NCI-H345 treated with DMSO at 0.1 percent for 48 hours (cell line): ENCODE measurements around the gene SLC8A2.
"Not testable (repeated sequence)": the region's sequence is repeated elsewhere in the genome, so short reads cannot be mapped to it uniquely, and the experiment has no call there.

ENCODE experiments used
- DNase-seq: peaks from one replicate; lab custom pipeline; 2025; ENCODE audit not compliant: unreplicated experiment; lab: John Stamatoyannopoulos, UW

The SLC8A2 gene

DNA sequence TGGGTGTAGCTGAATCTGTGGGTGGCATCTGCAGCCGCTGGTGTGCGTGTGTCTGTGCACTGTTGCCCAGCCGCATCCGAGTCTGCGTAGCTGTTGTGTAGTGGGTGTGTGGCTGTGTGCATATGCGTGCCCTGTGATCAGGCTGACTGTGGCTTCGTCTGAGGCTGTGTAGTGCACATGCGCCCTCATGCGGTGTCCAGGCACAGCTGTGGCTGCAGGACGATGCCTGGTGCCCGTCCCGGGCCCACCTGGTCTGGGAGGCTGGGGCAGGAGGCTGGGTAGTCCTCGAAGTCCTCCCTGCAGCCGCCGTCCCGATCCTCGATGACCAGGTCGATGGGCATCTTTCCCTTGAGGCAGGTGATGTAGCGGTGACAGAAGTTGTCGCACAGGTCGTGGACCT, 57.2 kb downstream of the SLC8A2 start:
- DNase-seq: no peak

DNA sequence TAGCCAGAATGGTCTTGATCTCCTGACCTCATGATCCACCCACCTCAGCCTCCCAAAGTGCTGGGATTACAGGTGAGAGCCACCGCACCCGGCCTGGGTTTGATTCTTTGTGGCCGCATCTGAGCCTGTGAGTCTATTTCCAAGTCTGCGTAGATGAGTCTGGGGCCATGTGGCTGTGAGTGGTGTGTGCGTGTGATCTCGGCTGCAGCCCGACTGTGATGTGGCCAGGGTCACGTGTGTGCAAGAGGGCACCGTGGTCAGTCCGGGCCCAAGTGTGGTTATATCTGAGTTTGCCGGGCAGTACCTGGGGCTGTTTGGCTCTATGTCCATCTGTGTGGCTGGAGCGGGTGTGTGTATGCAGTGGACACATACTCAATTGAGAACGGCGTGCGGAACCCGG, 57.8 kb downstream of the SLC8A2 start:
- DNase-seq: no peak

DNA sequence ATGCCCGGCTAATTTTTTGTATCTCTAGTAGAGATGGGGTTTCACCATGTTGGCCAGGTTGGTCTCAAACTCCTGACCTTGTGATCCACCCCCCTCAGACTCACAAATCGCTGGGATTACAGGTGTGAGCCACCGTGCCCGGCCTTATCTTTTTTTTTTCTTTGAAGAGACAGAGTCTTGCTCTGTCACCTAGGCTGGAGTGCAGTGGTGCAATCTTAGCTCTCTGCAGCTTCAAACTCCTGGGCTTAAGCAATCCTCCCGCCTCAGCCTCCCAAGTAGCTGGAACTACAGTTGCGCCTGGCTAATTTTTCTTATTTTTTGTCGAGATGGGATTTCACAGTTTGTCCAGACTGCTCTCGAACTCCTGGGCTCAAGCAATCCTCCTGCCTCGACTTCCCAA, 60.0 kb downstream of the SLC8A2 start:
- DNase-seq: not testable (repeated sequence)

DNA sequence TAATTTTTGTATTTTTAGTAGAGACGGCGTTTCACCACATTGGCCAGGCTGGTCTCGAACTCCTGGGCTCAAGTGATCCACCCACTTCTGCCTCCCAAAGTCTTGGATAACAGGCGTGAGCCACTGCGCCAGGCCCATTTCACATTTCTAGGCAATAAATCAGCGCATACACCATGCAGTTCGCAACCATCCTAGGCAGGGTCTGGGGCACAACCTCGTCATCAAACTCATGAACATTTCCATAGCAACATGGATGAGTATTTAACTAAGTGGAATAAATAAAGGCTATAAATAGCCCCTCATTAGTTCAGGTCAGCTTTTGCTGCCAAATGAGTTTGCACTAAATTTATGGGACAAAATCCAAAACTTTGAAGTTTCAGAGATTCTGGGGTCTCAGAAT, 60.6 kb downstream of the SLC8A2 start:
- no peak for DNase-seq

DNA sequence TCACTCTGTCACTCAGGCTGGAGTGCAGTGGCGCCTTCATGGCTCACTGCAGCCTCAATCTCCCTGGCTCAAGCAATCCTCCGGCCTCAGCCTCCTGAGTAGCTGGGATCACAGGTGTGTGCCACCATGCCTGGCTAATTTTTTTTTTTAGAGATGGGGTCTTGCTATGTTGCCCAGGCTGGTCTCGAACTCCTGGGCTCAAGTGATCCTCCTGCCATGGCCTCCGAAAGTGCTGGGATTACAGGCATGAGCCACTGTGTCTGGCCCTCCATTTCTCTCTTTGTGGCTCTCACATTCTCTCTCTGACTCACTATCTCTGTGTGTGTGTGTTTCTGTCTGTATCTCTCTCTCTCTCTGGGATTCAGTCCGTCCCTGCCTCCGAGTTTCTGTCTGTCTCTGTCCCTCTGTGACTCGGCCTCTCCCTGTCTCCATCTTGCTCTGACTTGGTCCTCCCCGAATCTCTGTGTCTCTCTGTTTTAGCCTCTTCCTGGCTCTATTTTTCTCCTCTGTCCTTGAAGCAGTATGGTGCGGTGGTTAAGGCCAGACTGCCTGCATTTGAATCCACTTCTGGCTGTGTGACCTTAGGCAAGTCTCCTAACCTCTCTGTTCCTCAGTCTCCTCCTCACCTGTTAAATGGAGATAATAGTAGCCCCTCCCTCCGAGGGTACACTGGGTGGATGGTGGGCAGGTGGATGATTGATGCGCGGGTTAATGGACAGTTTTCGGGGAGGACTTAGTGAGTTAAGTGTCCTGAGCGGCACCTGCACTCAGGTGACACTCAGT, 63.3 kb downstream of the SLC8A2 start:
- DNase-seq: no peak

DNA sequence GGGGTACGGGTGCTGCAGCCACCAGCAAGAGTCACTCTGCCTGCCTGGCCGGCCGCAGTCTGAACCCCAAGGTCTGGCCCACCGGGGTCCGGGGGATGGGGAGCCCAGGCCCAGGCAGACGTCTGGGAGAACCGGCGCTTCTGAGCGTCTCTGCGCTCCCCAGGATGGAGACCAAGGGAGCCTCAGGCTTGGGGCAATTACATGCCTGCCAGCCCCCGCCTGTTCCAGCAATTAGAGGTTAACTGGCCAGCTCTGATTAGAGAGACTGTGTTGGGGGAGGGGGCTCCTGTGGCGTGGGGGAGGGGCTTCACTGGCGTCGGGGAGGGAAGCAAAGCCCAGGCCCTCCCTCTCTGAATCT, 64.3 kb downstream of the SLC8A2 start:
- no peak for DNase-seq

DNA sequence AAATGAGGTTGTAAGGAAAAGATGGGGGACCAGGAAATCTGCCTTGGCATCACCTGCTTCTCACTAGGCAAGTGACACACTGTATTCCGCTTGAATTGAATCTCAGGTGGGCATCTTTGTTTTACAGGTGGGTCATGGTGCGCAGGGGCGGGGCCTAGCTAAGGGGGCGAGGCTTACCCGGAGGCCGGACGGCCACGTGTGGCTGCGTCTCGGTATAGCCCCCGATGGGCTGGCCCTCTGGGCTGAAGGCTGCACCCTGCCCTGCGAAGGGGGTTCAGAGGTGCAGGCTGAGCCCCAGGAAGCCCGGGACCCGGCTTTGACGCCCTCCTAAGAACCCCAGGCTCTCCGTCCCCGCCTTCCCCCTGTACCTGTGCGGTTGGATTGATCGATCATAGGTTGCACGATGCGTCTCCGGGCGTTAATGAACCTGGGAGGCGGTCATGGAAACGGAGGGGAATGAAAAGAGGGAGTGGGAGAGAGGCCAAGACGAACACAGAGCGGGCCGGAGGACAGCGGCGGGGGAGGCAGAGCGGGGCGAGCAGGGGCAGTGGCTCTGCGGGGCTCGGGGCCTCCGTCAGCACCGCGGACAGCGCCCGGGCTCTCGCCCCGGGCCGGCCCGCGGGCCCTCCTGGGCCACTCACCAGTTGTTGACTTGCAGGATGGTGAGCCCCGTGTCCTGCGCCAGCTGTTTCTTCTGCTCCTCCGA, 64.8 kb downstream of the SLC8A2 start:
- DNase-seq: no peak

DNA sequence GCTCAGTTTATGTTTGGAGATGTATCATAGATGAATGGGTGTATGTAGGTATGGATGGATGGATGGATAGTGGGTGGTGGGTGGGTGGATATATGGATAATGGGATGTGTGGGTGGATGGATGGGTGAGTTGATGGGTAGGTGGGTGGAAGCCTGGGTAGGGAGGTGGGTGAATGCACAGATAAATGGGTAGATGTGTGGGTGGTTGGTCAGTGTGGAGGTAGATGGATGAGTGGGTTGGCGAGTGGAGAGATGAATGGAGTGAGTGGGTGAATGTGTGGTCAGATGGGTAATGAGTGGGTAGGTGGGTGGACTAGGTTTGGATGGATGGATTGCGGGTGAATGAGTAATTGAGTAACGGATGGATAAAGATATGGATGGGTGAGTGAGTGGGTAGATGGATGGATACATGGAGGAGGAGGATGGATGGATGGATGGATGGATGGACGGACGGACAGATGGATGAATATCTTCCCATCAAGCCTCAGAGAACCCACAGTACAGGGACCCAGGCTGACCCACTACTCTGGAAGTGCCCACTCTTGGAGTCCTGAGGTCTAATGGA, 65.8 kb downstream of the SLC8A2 start:
- DNase-seq: no peak

DNA sequence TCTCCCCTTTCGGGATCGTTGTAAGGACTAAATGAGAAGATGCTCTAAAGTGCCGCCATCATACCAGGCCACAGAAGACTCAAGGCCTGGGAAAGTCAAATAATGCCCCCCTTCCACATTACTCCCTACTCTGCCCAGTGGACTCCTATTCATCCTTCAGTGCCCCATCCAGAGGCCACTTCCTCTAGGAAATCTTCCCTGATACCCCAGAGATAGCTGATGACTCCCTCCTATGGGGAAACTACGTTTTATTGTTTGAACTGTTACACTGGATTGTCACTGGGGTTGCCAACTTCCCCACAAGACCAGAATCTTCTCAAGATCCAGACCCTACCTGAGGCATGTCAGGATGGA, 66.5 kb downstream of the SLC8A2 start:
- DNase-seq: no peak

DNA sequence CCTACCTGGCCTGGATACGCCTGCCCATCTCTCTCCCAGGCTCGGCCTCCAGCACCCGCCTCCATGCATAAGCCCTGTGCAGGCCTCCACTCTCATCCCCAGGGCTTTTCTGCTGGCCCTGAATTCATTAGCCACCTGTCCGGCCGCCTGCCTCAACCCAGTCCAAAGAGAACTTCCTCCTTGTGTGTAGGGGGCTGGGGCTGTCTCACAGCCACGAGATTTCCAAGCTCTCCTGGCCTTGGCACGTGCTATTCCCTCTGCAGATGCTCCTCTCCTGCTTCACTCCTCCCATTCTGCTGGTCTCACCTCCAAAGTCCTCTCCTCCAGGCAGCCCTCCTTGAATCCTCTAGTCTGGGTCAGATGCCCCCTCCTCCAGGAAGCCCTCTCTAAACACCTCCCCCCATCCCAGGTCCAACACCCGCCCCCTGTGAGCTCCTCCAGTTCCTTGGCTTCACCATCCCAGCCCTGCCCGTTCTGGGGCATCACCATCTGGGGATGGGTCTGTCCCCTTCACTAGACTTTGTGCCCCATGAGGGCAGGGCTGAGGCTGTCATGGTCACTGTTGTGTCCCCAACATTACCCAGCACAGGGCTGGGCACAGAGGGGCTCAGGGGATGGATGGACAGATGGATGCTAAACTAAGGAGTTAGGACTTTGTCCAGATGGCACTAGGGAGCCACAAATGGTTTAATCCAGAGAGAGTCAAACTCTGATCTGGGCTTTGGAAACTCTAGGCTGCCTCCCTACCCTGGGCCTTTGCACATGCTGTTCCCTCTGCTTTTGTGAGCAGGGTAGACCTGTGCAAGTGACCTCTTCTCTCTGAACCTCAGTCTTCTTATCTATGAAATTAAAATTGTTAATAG, 67.1 kb downstream of the SLC8A2 start:
- no peak for DNase-seq

DNA sequence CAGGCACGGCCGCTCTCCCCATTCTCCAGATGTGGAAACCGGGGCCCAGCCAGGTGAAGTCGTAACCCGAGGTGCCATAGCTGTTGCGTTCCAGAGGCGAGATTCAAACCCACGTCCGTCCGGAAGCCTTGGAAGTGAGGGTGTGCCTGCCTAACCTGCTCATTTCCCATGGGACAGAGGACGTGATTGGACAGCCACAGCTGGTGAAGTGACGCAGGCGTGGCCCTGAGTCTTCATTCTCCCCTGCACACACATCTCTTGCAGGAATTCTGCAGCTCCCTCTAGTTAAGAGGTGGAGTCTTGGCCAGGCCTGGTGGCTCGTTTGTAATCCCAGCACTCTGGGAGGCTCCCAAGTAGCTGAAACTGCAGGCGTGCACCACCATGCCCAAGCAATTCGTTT, 69.2 kb downstream of the SLC8A2 start:
- no peak for DNase-seq

DNA sequence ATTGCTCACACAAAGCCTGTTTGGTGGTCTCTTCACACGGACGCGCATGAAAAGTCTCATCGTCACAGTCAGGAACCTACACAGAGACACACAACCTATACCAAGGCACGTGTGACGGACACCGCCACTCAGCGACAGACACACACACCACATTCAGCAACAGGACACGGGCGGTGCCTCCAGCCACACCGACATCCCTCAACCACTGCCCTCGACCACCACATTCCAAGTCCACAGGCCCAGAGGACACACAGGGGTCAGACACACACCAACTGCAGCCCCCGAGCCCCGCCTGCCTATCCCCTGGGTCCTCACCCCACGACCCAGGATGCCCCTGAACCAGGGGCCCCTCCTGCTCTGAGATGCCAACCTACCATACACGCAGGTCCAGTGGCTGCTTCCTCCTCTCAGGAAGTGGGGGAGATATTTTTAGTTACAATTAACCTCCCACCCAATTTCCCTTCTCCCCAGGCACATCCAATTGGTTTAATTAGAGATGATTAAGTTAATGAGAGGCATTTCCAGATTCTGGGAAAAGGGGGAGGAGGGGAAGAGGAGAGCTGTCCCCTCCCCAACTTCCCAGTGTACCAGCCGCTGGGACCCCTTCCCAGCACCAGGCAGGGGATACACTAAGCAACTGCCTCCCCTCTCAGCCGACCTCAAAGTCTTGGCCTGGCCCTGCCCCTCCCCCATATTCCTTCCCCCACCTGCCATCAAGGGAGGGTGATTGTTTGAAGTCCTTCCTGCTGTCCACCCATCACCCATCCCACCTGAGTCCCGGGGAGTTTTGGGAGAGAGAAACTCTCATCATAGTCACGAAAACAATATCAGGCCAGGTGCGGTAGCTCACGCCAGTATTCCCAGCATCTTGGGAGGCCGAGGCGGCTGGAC, 72.7 kb downstream of the SLC8A2 start:
- DNase-seq: no peak

DNA sequence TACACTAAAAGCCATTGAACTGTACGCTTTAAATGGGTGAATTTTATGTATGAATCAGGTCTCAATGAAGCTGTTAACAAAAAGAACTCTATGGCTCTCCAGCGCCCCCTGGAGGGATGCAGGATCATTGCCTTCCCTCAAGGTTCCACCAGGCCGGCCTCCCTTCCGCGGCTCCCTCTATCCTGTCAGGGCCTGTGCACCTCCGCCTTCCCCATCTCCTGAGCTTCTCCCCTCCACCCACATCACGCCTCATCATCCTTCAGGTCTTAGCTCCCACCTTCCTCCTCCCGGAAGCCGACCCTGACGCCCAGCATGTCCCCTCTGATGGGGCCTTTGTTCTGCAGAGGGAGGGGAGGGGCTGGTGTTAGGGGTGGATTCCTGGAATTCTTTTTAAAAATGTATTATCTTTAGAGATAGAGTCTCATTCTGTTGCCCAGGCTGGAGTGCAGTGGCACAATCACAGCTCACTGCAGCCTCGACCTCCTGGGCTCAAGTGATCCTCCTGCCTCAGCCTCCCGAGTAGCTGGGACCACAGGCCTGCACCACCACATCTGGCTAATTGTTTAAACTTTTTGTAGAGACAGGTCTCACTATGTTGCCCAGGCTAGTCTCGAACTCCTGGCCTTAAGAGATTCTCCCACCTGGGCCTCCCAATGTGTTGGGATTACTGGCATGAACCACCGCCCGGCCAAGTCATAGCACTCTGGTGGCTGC, 80.0 kb downstream of the SLC8A2 start:
- peak; percentile 16 for DNase-seq

DNA sequence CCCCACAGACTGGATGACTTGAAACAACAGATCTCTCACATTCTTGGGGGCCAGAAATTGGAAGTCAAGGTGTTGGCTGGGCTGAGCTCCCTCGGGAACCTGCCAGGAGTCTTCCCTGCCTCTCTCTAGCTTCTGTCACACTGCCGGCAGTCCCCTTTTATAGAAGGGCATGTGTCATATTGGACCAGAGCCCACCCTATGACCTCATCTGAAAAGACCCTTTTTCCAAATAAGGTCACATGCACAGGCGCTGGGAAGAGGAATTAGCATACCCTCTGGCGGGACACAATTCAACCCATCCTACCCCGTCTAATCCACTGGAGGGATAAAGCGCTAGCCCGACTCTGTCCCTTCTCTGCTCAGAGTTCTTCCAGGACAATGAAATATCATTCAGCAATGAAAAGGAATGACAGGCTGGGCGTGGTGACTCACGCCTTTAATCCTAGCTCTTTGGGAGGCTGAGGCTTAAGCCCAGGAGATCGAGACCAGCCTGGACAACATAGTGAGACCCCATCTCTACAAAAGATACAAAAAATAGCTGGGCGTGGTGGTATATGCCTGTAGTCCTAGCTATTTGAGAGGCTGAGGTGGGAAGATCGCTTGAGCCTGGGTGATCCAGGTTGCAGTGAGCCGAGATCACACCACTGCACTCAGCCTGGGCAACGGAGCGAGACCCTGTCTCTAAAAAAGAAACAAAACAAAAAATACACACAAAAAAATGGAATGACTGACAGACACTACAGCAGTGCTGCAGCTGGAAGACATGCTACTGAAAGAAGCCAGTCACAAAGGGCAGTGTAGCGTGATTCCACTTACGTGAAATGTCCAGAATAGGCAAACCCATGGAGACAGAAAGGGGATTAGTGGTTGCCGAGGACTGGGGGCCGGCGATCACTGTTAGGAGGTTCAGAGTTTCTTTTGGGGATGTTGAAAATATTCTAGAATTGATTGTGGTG, 80.9 kb downstream of the SLC8A2 start:
- DNase-seq: no peak

DNA sequence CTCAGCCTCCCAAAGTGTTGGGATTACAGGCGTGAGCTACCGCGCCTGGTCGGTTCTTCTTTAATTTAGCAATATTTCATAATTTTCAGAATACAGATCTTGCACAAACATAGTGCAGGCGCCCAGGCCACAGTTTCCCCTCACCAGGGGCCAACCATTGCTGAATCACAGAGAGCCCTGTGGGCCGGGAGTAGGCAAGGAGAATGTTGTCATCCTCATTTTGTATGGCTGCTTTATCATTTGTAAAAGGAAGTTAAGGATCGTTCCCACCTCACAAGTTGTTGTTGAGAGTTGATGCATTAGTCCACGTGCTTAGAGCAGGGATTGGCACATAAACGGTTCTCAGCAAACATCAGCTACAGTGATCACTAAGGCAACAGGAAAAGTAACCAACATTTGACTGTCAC, 82.5 kb downstream of the SLC8A2 start:
- no peak for DNase-seq

DNA sequence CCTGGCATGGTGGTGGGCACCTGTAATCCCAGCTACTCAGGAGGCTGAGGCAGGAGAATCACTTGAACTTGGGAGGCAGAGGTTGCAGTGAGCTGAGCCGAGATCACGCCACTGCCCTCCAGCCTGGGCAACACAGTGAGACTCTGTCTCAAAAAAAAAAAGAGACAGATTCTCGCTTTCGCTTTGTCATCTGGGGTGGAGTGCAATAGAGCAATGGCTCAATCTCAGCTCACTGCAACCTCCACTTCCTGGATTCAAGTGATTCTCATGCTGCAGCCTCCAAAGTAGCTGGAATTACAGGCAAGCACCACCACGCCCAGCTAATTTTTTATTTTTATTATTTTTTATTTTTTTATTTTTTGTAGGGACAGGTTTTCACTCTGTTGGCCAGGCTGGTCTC, 83.0 kb downstream of the SLC8A2 start:
- not testable (repeated sequence) for DNase-seq

DNA sequence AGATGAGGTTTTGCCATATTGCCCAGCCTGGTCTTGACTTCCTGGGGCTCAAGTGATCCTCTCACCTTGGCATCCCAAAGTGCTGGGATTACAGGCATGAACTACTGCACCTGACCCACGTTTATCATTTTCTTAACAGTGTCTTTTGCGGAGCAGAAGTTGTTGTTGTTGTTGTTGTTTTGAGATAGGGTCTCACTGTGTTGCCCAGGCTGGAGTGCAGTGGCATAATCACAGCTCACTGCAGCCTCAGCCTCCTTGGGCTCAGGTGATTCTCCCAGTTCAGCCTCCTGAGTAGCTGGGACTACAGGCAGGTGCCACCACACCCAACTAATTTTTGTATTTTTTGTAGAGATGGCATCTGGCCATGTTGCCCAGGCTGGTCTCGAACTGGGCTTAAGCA, 84.1 kb downstream of the SLC8A2 start:
- not testable (repeated sequence) for DNase-seq

DNA sequence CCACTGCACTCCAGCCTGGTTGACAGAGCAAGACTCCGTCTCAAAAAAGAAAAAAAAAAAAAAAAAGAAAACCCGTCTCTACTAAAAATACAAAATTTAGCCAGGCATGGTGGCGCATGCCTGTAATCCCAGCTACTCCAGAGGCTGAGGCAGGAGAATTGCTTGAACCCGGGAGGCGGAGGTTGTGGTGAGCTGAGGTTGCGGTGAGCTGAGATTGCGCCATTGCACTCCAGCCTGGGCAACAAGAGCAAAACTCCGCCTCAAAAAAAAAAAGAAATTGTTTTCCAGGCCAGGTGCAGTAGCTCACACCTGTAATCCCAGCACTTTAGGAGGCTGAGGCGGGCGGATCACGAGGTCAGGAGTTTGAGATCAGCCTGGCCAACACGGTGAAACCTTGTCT, 85.1 kb downstream of the SLC8A2 start:
- DNase-seq: not testable (repeated sequence)

DNA sequence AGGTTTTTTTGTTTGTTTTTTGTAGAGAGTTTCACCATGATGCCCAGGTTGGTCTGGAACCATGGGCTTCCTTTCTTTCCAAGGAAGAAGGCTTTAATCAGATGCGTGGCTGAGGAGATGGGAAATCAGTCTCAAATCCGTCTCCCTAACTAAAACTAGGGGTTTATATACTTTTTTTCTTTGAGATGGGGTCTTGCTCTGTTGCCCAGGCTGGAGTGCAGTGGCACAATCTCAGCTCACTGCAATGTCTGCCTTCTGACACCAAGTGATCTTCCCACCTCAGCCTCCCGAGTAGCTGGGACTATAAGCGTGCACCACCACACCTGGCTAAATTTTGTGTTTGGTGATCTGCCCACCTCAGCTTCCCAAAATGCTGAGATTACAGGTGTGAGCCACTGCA, 87.2 kb downstream of the SLC8A2 start:
- DNase-seq: not testable (repeated sequence)
